ENCODE measurements around the gene CLEC4G. TPM values are rescaled to one million over a fixed set of nuclear protein-coding genes. Genes with fewer than 3 reads are reported as not detected.
"Not testable (repeated sequence)": the region's sequence is repeated elsewhere in the genome, so short reads cannot be mapped to it uniquely, and the experiment has no call there.

Gene CLEC4G
- total and polyA plus RNA-seq, 9 donors: 0.27 to 1.4 (median 0.46) TPM; not detected in 1

GRCh38 chr19:7751157-7751783, 19.4 kb upstream of the CLEC4G start:
- no peak for TF ChIP-seq POLR2A (IDR thresholded peaks at IDR 0.05)
- TF ChIP-seq EP300 (IDR thresholded peaks at IDR 0.05): no peak
- no peak for TF ChIP-seq CTCF (IDR thresholded peaks at IDR 0.05)
- no peaks in the 10 kb centered on the region for H3K27me3 ChIP-seq
- DNase-seq: no peak
- H3K4me3 ChIP-seq: no peak overlapping the region
- no peak overlapping the region for H3K27ac ChIP-seq
- no peaks in the 10 kb centered on the region for H3K4me1 ChIP-seq (ENCODE audit: insufficient read depth)
- intact Hi-C loops (cut with DNase I): no loop called here
- 68 to 73% (median 70%) methylated on average over 12 of the region's 12 CpGs for WGBS, 3 donors
- no peaks in the 10 kb centered on the region for H3K36me3 ChIP-seq
- H3K9me3 ChIP-seq: peaks cover 0 to under 1% of the 10 kb centered on the region in 2 donors

GRCh38 chr19:7748756-7749155, 16.8 kb upstream of the CLEC4G start:
- H3K9me3 ChIP-seq: no peaks in the 10 kb centered on the region
- intact Hi-C loops (cut with DNase I): loop anchor here in 1 of 4 donors (1.0 kb wide), 1 partner anchor 14 kb away; no protein-coding TSS in a partner anchor
- WGBS, 3 donors: 20 to 41% (median 26%) methylated on average over 4 of the region's 4 CpGs

GRCh38 chr19:7748171-7748570, 16.3 kb upstream of the CLEC4G start:
- no peaks in the 10 kb centered on the region for H3K27me3 ChIP-seq
- H3K4me1 ChIP-seq (ENCODE audit: insufficient read depth): no peaks in the 10 kb centered on the region
- intact Hi-C loops (cut with DNase I): loop anchor here in 1 of 4 donors (1.0 kb wide), 1 partner anchor 14 kb away; no protein-coding TSS in a partner anchor
- no peaks in the 10 kb centered on the region for H3K36me3 ChIP-seq
- 56 to 78% (median 70%) methylated on average over 2 of the region's 2 CpGs for WGBS, 3 donors
- H3K27ac ChIP-seq: no peak overlapping the region
- no peak overlapping the region for H3K4me3 ChIP-seq
- DNase-seq: no peak
- TF ChIP-seq EP300 (IDR thresholded peaks at IDR 0.05) (no peak), CTCF (IDR thresholded peaks at IDR 0.05) (no peak), POLR2A (IDR thresholded peaks at IDR 0.05) (no peak)
- no peaks in the 10 kb centered on the region for H3K9me3 ChIP-seq

More at GRCh38 chr19:7748756-7749155, 16.8 kb upstream of the CLEC4G start:
- H3K4me1 ChIP-seq (ENCODE audit: insufficient read depth): no peaks in the 10 kb centered on the region
- TF ChIP-seq EP300 (IDR thresholded peaks at IDR 0.05): no peak
- no peak for TF ChIP-seq CTCF (IDR thresholded peaks at IDR 0.05)
- H3K27ac ChIP-seq: no peak overlapping the region
- no peak overlapping the region for H3K4me3 ChIP-seq
- no peaks in the 10 kb centered on the region for H3K27me3 ChIP-seq
- DNase-seq: no peak
- H3K36me3 ChIP-seq: no peaks in the 10 kb centered on the region

- Histone ChIP-seq H3K27me3 (no peaks in the 10 kb centered on the region), H3K27ac (no peak within 1 kb of the TSS), H3K36me3 (no peaks in the 10 kb centered on the region), H3K4me1 (ENCODE audit: insufficient read depth) (no peaks in the 10 kb centered on the region), H3K9me3 (no peaks in the 10 kb centered on the region), H3K4me3 (no peak within 1 kb of the TSS)
- intact Hi-C loops (cut with DNase I): no loop called here
- DNase-seq: peak in 1 of 5 donors; percentile 17
- WGBS, 3 donors: 51 to 53% (median 53%) methylated on average over 7 of the region's 7 CpGs
- TF ChIP-seq POLR2A (IDR thresholded peaks at IDR 0.05) (no peak), CTCF (IDR thresholded peaks at IDR 0.05) (no peak), EP300 (IDR thresholded peaks at IDR 0.05) (no peak)
Observed at GRCh38 chr19:7746903-7747884, 15.3 kb upstream of the CLEC4G start, which contains the start of gene CD209. Gene CD209, minus strand, starts transcription at chr19:7747534. Its CDS starts 23 bp downstream, at chr19:7747511.

GRCh38 chr19:7746306-7746705, 14.4 kb upstream of the CLEC4G start:
- H3K4me3 ChIP-seq; H3K4me1 ChIP-seq (ENCODE audit: insufficient read depth); H3K27ac ChIP-seq; H3K36me3 ChIP-seq; H3K9me3 ChIP-seq; intact Hi-C loops (cut with DNase I); H3K27me3 ChIP-seq: not testable (repeated sequence)
- peak in 1 of 5 donors; percentile 30 for DNase-seq
- WGBS, 3 donors: 17 to 50% (median 26%) methylated on average over 4 of the region's 4 CpGs
